HCEC 1CT (cell line): Measurements from ENCODE around the gene GPD1.
A peak's percentile ranks its signal among the peaks of the same experiment; 100 is the strongest.

ENCODE experiments used
- DNase-seq: peaks from one replicate; pipeline ENCODE4 v3.0.0-alpha.2; 2017

Gene GPD1

GRCh38 chr12:50103767-50104321, at the start of gene GPD1:
GPD1 (plus strand) TSS chr12:50104008; CDS start chr12:50104051, 43 bp downstream.
- no peak for DNase-seq

GRCh38 chr12:50055831-50056638, 47.8 kb upstream of the GPD1 start:
- peak; percentile 46 for DNase-seq

GRCh38 chr12:50056639-50056976, 47.2 kb upstream of the GPD1 start:
- DNase-seq = no peak

- DNase-seq = peak; percentile 55
Measured at GRCh38 chr12:50057000-50057841, 46.6 kb upstream of the GPD1 start, which contains the start of gene ASIC1. ASIC1 (plus strand) TSS chr12:50057596; CDS start chr12:50058767, 1,171 bp downstream.

GRCh38 chr12:50057896-50058670, 45.7 kb upstream of the GPD1 start:
- DNase-seq = no peak

GRCh38 chr12:50058743-50059312, 45.0 kb upstream of the GPD1 start:
- DNase-seq = no peak

- DNase-seq = peak; percentile 21
Measured at GRCh38 chr12:50059440-50060119, 44.2 kb upstream of the GPD1 start.

GRCh38 chr12:50060120-50060468, 43.7 kb upstream of the GPD1 start:
- no peak for DNase-seq

GRCh38 chr12:50061171-50061570, 42.6 kb upstream of the GPD1 start:
- no peak for DNase-seq

- no peak for DNase-seq
Measured at GRCh38 chr12:50061946-50062686, 41.7 kb upstream of the GPD1 start.

GRCh38 chr12:50062728-50063460, 40.9 kb upstream of the GPD1 start:
- DNase-seq = no peak

GRCh38 chr12:50065726-50066310, 38.0 kb upstream of the GPD1 start:
- DNase-seq = peak; percentile 58

- peak; percentile 95 for DNase-seq
Measured at GRCh38 chr12:50066402-50066801, 37.4 kb upstream of the GPD1 start.

- DNase-seq = no peak
Measured at GRCh38 chr12:50069069-50069468, 34.7 kb upstream of the GPD1 start.

GRCh38 chr12:50069539-50069938, 34.3 kb upstream of the GPD1 start:
- no peak for DNase-seq

- DNase-seq = peak; percentile 70
Measured at GRCh38 chr12:50070314-50071060, 33.3 kb upstream of the GPD1 start.

- no peak for DNase-seq
Measured at GRCh38 chr12:50072198-50072907, 31.5 kb upstream of the GPD1 start.

- no peak for DNase-seq
Measured at GRCh38 chr12:50073206-50073605, 30.6 kb upstream of the GPD1 start.

GRCh38 chr12:50073712-50074111, 30.1 kb upstream of the GPD1 start:
- no peak for DNase-seq
